HEK293 (cell line): ENCODE results near the gene CALML4.

Source experiments
- CTCF ChIP-seq: fragments of 450-650 bp; formaldehyde crosslinking; IDR thresholded peaks from 2 replicates; pipeline ENCODE4 v1.5.1; 2016; ENCODE audit warnings: missing biosample characterization, missing genetic modification characterization
- PRDM1 ChIP-seq: fragments of 450-650 bp; formaldehyde crosslinking; IDR thresholded peaks from 2 replicates; pipeline ENCODE4; 2016; ENCODE audit warnings: missing biosample characterization, missing genetic modification characterization
- ZBTB8A ChIP-seq: fragments of 450-650 bp; formaldehyde crosslinking; IDR thresholded peaks from 2 replicates; pipeline ENCODE4 v1.5.1; 2016; ENCODE audit warnings: missing biosample characterization, missing genetic modification characterization
- ZNF292 ChIP-seq: fragments of 450-650 bp; formaldehyde crosslinking; IDR thresholded peaks from 2 replicates; pipeline ENCODE4 v1.5.1; 2016; ENCODE audit warnings: low read depth, missing biosample characterization, missing genetic modification characterization, borderline replicate concordance
- ZNF596 ChIP-seq: fragments of 450-650 bp; IDR thresholded peaks from 2 replicates; pipeline ENCODE4 v1.5.0; 2018; ENCODE audit warnings: missing biosample characterization, mild to moderate bottlenecking, missing genetic modification characterization, moderate library complexity

- TF ChIP-seq CTCF (no peak), ZNF292 (tag by site-specific recombination) (no peak), ZBTB8A (no peak), ZNF596 (no peak), PRDM1 (no peak)
Observed at GRCh38 chr15:68224108-68224507, 19.0 kb upstream of the CALML4 start.
